ENCODE data around the gene SLC29A4. TPM values are rescaled to one million over a fixed set of nuclear protein-coding genes. Genes with fewer than 3 reads are reported as not detected.
A peak's percentile ranks its signal among the peaks of the same experiment; 100 is the strongest.

Gene SLC29A4
- total and polyA plus RNA-seq, 2 of the 8 experiments (the other 6 are each of a cell fraction or from before 2014, with no cell fraction given) = 6.9 to 15.1 TPM

DNA sequence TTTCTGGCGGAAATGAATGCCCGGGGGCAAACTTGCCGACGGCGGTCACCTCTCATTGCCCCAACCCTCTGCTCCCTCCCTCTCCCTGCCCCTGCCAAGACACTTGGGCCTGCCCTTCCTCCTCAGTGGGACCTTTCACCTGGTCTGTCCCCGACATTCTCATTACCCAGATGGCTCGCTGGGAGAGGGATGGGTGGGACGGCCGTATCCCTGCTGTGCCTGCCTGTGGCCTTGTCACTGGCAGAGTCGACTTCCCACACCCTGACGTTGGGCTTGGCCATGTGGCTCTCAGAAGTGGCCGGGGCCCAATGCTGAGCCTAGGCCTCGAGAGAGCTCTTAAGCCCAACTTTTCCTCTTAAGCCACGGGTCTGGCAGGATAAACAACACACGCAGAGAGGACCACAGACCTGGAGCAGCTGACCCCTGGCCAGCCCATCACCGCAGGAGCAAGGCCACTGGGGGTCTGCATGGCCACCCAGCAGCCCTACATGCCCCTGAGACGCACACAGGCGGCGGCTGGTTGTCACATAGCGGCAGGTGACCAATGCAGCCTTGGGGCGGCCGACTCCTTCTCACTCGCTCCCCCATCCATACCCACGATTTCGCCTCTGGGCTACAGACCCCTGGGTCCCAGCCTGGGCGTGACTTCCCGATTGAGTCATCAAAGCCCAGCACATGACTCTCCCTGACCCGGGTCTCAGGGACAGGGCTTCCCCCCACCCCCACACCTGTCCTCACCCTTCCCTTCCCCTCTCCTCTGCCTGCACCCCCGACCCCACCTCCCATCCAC lies 40.1 kb downstream of the SLC29A4 start:
- DNase-seq (ENCODE audit: low read depth in 1 of 2, low spot score in 2 of 2) = no peak
- H3K36me3 ChIP-seq (ENCODE audit: control insufficient read depth in 2 of 4, insufficient read depth in 4 of 4, low read length in 3 of 4) = no peaks in the 10 kb centered on the region
- 89% methylated on average over 25 of the region's 29 CpGs; no CpG with 5 or more reads in 1 of the 2 experiments for WGBS, 2 experiments (ENCODE audit: extremely low coverage in 1 of 2, insufficient coverage in 1 of 2, insufficient read length in 1 of 2, insufficient replicate concordance in 2 of 2, low coverage in 1 of 2, low lambda C conversion rate in 2 of 2, missing lambda C conversion rate in 1 of 2)

More for the DNA sequence above, 40.1 kb downstream of the SLC29A4 start:
- no peak overlapping the region for H4K5ac ChIP-seq (ENCODE audit: insufficient read length, low read depth, low read length)
- H3K27me3 ChIP-seq (replicated peaks in 1 of 4; ENCODE audit: control insufficient read depth in 3 of 4, extremely low read depth in 1 of 4, insufficient read depth in 3 of 4, low read length in 3 of 4) = no peaks in the 10 kb centered on the region
- no peak overlapping the region for H2BK15ac ChIP-seq (ENCODE audit: low read length)
- H3K79me1 ChIP-seq (ENCODE audit: low read depth, low read length) = no peaks in the 10 kb centered on the region
- no peak overlapping the region for H2BK120ac ChIP-seq (replicated peaks; ENCODE audit: low read depth, low read length)
- H2AFZ ChIP-seq (ENCODE audit: low read length) = no peak overlapping the region
- H4K20me1 ChIP-seq (replicated peaks in 1 of 2; ENCODE audit: control insufficient read depth in 1 of 2, insufficient read depth in 2 of 2, low read length in 2 of 2) = no peaks in the 10 kb centered on the region
- H3K9ac ChIP-seq (replicated peaks in 1 of 4; ENCODE audit: extremely low read depth in 1 of 4, low read depth in 3 of 4, low read length in 3 of 4) = no peak overlapping the region
- no peak overlapping the region for H3K56ac ChIP-seq (replicated peaks; ENCODE audit: insufficient read length, low read depth, low read length)
- H3K4me1 ChIP-seq (replicated peaks in 1 of 4; ENCODE audit: control insufficient read depth in 3 of 4, insufficient read depth in 4 of 4, low read length in 3 of 4) = no peaks in the 10 kb centered on the region
- H3K4me2 ChIP-seq (ENCODE audit: insufficient read depth in 1 of 2, low read depth in 2 of 2, low read length in 2 of 2) = no peak overlapping the region
- no peak for FAIRE-seq
- H2BK12ac ChIP-seq (ENCODE audit: low read depth, low read length) = 0 out of 2 replicates have a peak overlapping the region, but pooled peaks have one; percentile 27
- H3K23ac ChIP-seq (ENCODE audit: insufficient read length) = no peak overlapping the region
- no peak overlapping the region for H3K4me3 ChIP-seq (ENCODE audit: extremely low read depth in 1 of 4, insufficient read depth in 2 of 4, low read depth in 3 of 4, low read length in 4 of 4)
- no peaks in the 10 kb centered on the region for H3K79me2 ChIP-seq (ENCODE audit: control insufficient read depth in 1 of 2, insufficient read depth in 2 of 2, low read length in 2 of 2)
- no peaks in the 10 kb centered on the region for H3K23me2 ChIP-seq (ENCODE audit: low read depth, low read length)
- H4K91ac ChIP-seq (replicated peaks; ENCODE audit: insufficient read length, low read length) = no peak overlapping the region
- H3K14ac ChIP-seq (ENCODE audit: insufficient read length) = no peak overlapping the region
- no peak overlapping the region for H3K4ac ChIP-seq (replicated peaks; ENCODE audit: insufficient read length, low read depth, low read length)
- no peak for TF ChIP-seq CEBPB (IDR thresholded peaks at IDR 0.05; ENCODE audit: low read depth, low read length)
- no peak for TF ChIP-seq CTBP2 (IDR thresholded peaks at IDR 0.05; ENCODE audit: borderline replicate concordance, insufficient read depth, insufficient read length, low read length)
- TF ChIP-seq CBX5 (IDR thresholded peaks at IDR 0.05; ENCODE audit: low read depth, low read length) = no peak
- no peak for TF ChIP-seq YY1 (IDR thresholded peaks at IDR 0.05; ENCODE audit: low read depth, low read length)
- no peak for TF ChIP-seq SP4 (IDR thresholded peaks at IDR 0.05; ENCODE audit: low read length)
- TF ChIP-seq, protein P1, sequence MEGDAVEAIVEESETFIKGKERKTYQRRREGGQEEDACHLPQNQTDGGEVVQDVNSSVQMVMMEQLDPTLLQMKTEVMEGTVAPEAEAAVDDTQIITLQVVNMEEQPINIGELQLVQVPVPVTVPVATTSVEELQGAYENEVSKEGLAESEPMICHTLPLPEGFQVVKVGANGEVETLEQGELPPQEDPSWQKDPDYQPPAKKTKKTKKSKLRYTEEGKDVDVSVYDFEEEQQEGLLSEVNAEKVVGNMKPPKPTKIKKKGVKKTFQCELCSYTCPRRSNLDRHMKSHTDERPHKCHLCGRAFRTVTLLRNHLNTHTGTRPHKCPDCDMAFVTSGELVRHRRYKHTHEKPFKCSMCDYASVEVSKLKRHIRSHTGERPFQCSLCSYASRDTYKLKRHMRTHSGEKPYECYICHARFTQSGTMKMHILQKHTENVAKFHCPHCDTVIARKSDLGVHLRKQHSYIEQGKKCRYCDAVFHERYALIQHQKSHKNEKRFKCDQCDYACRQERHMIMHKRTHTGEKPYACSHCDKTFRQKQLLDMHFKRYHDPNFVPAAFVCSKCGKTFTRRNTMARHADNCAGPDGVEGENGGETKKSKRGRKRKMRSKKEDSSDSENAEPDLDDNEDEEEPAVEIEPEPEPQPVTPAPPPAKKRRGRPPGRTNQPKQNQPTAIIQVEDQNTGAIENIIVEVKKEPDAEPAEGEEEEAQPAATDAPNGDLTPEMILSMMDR (IDR thresholded peaks at IDR 0.05; ENCODE audit: control extremely low read depth in 1 of 3, insufficient read depth in 1 of 3, low read depth in 1 of 3, low read length in 3 of 3) = no peak
- TF ChIP-seq GTF2F1 (IDR thresholded peaks at IDR 0.05; ENCODE audit: borderline replicate concordance, low read depth, low read length) = no peak
- 0 out of 2 replicates have a peak overlapping the region, but pooled peaks have one; percentile 24 for H2BK5ac ChIP-seq (ENCODE audit: low read depth, low read length)
- H3K9me3 ChIP-seq (ENCODE audit: insufficient read depth in 2 of 2, low read depth in 1 of 2, low read length in 1 of 2) = peaks cover 5 to 7% of the 10 kb centered on the region in 2 experiments; a peak in 1 of 4 replicates
- H4K8ac ChIP-seq (ENCODE audit: extremely low read depth, insufficient read depth, low read length) = no peak overlapping the region; the same call in 1 of the 2 replicates
- POLR2A ChIA-PET (ENCODE audit: partially characterized antibody) = no interaction called here
- H3K27ac ChIP-seq (ENCODE audit: low read depth, low read length) = no peak overlapping the region
- H2AK5ac ChIP-seq (ENCODE audit: low read depth, low read length) = no peak overlapping the region
- H2BK20ac ChIP-seq (ENCODE audit: low read length) = no peak overlapping the region
- CTCF ChIA-PET (ENCODE audit: partially characterized antibody) = interaction anchor here (1.5 kb wide), 1 partner anchor 127 kb away, joined by 3 read pairs; no protein-coding TSS in a partner anchor
- H3K18ac ChIP-seq (ENCODE audit: extremely low read depth, low read length) = no peak overlapping the region
